ENCODE data around the gene PDSS2.

GRCh38 chr6:107398001-107398400, 61.4 kb downstream of the PDSS2 start:
- TF ChIP-seq CTCF (IDR thresholded peaks at IDR 0.05; ENCODE audit: low read depth, low read length) (no peak), EZH2phosphoT487 (IDR thresholded peaks at IDR 0.05; ENCODE audit: low read depth) (no peak)
